NCI-H2196 treated with DMSO at 0.1 percent for 48 hours (cell line): Measurements from ENCODE around the gene ARHGAP40.
"Not testable (repeated sequence)": the region's sequence is repeated elsewhere in the genome, so short reads cannot be mapped to it uniquely, and the experiment has no call there.

Experiments
- DNase-seq: peaks from one replicate; lab custom pipeline; 2025; ENCODE audit not compliant: unreplicated experiment; lab: John Stamatoyannopoulos, UW

The ARHGAP40 gene

DNA sequence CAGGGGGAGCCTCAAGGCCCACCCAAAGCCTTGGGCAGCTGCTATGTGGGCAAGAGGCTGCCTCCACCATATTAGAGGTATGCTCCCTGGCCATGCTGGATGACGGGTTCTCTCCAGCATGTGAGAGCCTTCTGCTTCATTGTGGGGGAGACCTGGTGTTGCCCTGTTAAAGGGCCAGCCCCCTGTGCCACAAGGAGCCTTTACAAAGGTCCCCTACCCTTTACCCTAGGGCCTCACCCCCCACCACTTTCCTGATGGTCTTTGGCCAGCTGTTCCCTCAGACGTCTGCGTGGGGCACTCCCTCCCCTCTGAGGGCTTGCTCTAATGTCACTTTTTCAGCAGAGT, 15.5 kb upstream of the ARHGAP40 start:
- no peak for DNase-seq

DNA sequence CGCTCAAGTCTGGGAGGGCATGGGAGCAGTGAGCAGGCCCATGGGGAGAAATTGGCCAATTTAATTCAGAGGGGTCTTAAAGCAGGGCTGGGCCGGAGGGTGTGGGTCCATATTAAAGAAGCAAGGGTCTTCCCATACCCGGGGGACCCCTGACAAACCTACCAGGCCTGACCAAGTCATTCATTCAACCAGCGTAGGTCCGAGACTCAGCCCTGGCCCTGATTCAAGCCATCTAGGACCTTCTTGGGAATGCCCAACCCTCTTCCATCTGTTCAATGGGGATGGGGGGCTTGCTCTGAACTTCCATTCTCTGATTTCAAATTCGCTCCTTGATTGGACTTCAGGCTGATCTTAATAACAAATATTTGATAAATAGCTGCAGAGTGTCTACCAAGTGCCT, 13.3 kb upstream of the ARHGAP40 start:
- DNase-seq: no peak

DNA sequence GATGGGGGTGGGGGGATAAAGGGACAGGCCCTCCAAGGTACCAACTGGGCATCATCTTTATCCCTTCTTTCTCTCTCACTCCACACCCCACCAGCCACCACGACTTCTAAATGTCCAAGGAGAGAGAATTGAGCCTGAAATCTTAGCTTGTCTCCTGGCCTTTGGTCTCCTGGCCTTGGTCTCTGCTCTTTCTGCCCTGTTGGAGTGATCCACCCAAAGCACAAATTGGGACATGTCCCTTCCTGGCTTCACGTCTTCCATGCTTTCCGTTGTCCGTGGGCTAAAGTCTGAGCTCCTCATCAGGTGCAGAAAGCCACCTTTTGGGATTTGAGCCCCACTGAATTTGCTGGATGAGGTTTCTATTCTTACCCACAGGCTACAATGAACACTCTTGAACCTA, 12.3 kb upstream of the ARHGAP40 start:
- DNase-seq: no peak

DNA sequence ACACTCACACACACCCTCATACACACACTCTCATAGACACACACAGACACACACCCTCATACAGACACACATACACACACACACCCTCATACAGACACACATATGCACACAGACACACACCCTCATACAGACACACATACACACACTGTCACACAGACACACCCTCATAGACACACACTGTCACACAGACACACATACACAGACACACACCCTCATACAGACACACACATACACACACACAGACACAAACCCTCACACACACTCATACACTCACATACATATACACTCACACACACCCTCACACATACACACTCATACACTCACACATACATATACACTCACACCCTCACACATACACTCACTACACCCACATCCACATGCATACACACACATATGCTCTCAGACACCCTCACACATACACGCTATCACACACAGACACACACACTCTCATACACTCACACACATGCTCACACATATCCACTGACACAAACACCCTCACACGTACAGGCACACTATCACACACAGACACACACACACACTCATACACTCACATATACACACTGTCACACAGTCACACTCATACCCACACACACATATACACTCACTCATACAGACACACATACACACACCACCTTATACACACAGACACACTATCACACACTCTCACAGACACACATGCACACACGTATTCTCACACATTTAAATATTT, 11.5 kb upstream of the ARHGAP40 start:
- DNase-seq: no peak

DNA sequence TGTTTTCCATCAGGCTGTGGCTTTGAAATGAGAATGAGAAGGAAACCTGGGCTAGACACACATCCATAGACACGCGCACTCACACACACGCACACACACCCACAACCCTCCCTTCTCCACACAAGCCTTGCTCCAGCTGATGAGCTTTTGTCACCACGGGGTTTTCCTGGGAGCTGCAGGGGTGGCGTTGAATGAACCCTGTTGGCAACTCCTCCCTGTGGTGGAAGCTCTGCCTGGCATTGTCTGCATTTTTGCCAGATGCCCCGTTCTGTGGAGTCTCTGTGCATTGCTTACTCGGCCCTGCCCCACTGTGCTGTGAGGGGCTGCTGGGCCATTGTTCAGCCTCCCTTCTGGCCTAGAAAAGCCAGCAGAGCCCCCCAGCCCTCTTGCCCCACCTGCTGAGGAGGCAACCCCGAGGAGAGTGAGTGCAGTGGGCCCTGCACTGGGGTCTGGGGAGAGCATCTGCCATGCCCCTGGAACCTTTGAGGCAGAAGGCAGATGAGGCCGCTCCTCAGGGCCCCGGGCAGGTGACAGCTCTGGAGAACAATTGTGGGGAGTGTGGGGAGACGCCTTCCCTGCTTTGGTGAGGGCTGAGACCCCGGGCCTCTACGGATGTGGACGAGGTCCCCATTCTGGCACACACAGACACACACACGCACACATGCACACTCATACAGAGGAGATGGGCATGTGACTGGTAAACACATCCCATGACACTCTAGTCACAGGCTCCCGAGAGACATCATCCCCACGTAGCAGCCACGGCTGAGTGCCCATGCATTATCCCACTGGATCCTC, 10.7 kb upstream of the ARHGAP40 start:
- no peak for DNase-seq

DNA sequence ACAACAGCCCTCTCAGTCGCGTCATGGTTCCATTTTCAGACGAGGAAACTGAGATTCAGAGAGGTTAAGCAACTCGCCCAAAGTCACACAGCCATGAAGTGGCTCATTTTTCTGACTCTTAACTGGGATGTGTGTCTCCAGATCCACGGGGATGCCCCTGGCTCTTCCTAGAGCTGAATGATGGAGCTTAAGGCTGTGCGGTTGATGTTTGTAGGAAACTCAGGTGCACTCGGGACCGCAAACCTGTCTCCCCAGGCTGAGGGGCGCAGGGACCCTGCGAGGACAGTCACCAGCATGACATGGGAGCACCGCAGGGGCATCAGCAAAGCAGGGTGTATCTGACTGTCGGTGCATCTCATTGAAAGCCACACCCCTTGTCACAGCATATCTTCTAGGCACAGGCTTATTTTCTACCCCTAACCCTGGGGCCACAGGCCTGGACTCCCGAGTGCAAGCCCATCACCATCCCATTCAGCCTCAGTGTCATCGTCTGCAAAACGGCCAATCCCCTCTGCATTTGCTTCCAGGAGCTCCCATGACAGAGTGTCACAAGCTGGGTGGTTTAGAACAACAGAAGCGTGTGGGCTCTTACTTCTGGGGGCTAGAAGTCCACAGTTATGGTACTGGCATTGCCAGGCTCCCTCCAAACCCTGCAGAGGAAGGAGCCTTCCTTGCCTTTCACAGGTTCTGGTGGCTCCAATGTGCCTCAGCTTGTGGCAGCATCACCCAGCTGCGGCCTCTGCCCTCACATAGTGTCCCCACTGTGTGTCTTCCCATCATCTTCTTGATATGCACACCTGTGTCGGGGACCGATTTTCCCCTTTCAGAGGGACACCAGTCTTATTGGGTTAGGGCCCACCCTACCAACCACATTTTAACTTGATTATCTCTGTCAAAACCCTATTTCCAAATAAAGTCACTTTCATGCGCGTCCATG, 9.9 kb upstream of the ARHGAP40 start:
- no peak for DNase-seq

DNA sequence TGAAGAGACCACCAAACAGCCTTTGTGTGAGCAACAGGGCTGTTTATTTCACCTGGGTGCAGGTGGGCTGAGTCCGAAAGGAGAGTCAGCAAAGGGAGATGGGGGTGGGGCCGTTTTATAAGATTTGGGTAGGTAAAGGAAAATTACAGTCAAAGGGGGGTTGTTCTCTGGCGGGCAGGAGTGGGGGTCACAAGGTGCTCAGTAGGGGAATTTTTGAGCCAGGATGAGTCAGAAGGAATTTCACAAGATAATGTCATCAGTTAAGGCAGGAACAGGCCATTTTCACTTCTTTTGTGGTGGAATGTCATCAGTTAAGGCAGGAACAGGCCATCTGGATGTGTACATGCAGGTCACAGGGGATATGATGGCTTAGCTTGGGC, 9.2 kb upstream of the ARHGAP40 start:
- DNase-seq: not testable (repeated sequence)

DNA sequence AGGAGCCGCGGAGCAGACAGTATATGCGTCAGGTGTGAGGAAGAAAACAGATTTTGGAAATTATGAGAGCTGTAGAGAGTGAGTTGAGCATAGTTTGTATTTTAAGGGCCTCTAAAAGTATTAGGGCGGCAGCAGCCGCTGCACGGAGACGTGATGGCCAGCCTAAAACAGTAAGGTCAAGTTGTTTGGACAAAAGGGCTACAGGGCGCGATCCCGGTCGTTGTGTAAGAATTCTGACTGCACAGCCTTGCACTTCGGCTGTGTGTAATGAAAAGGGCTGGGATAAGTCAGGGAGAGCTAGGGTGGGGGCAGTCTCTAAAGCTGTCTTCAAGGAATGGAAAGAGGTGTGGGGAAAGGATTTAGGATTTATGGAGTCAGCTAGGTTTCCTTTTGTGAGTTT, 7.3 kb upstream of the ARHGAP40 start:
- DNase-seq: not testable (repeated sequence)

DNA sequence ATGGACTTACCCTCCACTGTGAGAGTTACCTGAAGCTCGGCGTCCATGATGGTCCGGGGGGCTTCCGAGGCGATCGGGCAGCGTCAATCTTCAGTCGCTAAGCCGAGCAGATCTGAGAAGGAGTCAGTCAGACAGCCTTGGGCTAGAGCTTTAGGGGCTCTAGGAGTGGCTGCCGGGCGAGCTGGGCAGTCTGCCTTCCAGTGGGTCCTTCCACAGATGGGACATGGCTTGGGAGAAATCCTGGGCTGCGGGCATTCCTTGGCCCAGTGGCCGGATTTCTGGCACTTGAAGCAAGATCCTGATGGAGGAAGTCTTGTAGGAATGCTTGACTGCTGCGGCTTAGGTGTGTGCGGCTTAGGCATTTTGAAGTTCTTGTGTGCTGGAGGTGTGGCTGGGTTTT, 5.7 kb upstream of the ARHGAP40 start:
- not testable (repeated sequence) for DNase-seq

DNA sequence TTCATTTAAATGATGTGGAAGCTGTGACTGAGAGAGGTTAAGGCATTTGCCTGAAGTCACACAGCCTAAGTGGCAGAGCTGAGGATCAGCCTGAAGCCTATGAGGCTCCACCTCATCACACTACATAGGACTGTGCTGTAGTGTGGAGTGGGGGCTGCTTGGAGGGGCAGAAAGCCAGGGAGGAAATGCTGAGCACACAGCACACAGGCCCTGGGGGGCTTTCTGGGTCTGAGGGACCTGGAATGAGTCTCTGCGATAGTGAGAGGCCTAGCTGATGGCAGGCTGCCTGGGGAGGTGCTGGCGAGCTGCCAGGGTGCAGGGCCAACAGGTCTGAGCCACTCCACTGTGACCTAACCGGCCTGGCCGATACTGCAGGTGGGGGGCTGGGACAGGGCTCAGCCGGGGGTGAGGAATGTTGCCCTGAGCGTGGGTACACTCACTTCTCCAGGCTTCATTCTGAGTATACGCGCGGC, 2.2 kb upstream of the ARHGAP40 start:
- DNase-seq: peak; percentile 50

DNA sequence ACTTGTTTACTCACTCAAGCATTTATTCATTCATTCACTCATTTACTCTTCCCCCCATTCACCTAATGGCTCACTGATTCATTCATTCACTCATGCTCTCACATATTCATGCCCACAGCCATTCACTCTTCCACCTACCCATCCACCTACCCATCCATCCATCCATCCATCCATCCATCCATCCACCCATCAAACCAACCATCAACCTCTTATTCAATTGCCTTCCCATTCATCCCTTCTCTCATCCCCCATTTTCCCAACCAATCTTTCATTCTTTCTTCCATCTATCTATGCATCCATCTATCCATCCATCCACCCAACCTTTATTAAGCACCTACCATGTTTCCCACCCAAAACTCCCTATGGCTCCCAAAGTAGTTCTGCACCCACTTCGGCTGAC, 1.6 kb upstream of the ARHGAP40 start:
- no peak for DNase-seq

DNA sequence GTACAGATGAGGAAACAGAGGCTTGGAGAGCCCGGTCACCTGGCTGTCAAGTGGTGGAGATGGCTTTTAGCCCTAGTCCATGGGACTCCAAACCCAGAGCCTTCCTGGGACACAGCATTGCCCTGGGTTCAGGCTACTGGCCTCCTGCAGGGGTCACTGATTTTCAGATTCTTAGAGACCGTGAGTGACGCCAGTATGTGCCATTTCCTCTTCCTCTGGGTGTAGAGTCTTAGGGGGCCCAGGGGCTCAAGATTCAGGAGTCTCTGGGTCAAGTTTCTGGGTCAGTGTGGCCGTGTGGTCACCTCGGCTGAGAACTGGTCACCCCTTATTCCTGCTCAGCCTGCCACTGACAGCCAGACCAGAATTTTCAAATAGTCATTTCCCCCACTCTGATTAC, 574 bp downstream of the ARHGAP40 start:
- no peak for DNase-seq

DNA sequence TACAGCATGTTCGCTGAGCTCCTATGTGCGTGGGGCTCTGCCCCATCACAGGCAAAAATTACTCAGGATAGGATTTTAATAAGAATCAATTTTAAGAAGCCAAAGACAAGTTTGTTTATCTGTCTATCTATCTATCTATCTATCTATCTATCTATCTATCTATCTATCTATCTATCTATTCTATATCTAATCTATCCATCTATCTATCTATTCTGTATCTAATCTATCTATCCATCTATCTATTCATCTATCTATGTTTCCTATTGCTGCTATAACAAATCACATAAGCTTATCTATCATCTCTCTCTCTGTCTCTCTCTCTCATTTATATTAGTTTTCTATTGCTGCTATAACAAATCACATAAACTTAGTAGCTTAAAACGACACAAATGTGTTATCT, 1.7 kb downstream of the ARHGAP40 start:
- no peak for DNase-seq

DNA sequence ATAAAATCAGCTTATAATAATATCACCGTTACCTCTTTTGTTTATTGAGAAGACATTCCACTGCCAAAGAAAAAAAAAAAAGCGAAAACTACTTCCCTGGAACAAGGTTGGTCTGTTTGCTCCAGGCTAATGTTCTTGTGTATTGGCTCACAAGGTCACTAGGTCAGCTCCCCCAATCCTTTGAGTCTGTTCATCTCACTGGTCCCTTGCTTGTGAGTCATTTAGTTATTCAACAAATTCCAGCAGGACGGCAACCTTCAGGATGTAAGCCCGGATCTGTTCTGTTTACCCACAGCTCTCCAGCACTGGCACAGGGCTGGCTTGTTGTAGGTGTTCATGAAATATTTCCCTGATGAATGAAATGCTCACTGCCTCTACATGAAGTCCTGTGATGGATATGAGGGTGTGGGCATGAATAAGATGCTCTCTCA, 3.3 kb downstream of the ARHGAP40 start:
- DNase-seq: no peak

DNA sequence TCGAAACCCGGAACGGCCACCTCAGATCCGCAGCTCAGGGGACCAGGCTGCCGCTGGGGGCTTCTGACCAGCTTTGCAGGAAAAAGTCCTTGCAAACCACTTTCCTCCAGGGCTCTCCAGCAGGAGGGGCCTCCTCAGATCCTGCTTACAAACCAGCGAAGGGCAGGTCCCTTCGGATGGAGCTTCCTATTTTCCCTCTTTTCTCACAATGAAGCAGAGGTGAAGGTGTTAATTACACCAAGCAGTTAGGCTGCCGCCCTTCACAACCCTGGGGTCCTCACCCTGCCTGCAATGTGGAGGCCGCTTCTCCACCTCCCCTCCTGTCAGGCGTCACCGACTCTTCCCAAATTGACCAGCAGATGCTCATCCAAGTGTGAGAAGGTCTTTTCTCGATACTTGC, 5.7 kb downstream of the ARHGAP40 start:
- no peak for DNase-seq

DNA sequence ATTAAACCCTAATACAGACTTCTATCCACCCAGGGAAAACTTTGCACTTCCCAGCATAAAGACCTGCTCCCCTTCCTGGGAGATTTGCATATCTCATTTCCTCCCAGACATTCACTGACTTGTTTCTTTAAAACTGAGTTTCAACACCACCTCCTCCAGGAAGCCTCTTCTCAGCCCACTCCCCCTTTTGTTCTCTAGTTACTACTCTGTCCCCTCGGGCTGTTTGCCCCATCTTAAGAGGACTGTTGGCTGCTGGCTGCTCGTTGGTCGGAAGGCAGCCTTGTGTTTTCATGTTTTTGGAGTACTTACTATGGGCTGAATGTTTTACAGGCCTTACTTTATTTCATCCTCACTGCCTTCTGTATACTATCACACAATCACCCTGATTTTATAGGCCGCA, 6.6 kb downstream of the ARHGAP40 start:
- DNase-seq: no peak

DNA sequence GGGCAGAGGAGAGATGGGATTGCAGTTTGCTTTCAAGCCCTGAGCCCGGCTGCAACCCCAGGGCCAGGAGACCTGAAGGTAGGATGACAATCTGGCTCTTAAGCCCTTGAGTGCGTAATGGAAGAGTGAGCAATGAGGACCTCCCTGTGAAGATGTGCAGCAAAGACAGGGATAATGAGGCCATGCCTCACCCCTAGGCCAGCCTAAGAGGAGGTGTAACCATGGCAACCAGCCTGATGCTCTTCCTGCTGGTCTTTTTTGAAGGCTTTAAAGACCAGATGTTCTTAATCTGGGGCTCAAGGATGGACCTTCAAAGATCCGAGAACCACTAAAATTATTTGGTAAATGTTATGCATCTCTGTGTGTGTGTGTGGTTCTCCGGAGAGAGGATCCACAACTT, 8.2 kb downstream of the ARHGAP40 start:
- DNase-seq: no peak

DNA sequence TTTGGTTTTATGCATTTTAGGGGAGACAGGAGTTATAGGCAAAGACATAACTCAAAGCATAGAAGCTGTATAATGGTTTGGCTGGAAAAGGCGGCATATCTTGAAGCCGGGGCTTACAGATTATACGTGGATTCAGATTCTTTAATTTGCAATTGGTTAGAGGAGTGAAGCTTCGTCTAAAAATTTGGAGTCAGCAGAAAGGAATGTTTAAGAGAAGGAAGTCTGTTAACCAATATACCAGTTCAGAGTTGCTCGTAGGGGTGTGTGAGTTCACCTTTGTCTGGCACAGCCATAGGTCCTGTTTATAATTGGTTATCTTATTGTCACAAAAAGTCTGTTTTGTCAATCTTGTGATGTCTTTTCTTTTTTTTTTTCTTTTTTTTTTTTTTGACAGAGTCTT, 8.9 kb downstream of the ARHGAP40 start:
- no peak for DNase-seq

DNA sequence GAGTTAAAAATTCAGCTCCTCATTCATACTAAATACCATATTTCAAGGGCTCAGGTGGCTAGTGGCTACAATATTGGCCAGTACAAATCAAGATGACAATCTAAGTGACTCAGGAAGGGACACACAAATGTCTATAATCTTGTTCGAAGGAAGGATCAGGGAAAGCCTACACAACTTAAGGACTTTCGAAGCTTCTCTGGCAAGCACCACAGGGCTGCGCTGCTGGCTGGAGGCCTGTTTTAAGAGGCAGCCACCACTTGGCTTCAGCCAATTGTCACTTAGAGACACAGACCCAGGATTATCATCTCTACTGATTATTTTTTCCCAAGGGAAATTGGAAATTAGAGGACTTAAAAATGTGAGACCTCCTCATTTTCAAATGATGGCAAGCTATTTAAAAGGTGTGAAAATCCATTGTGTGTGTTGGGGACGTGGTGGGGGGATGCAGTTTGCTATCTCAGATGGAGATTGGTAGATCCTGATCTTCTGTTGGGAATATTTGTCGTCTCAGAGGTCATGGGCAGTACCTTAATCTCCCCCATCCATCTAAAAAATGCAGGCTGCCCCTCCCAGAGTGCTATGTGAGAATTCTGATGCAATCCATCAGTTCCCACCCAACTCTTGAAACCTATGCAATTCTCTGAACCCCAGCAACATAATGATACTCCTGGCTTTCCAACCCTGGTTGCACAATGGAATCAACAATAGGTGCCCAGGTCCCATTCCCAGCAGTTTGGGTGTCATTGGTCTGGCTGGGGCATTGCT, 11.3 kb downstream of the ARHGAP40 start:
- no peak for DNase-seq

DNA sequence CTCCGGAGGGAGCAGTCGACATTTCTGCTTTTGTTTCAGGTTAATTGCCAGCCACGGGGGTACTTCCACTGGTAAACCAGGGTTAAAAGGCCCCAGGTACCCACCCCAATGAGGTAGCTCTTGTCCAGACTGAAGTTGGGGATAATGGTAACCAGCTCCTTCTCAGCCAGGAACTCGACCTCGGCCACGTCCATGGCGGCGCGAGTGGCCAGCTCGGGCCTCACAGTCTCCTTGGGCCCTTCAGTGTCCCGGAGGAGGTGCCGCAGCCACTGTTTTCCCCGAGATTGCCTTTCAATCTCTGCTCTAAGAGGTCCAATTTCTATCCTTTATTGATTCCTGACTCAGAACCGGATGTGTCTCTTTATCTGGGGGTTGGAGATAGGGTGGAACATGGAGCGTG, 13.7 kb downstream of the ARHGAP40 start:
- no peak for DNase-seq

DNA sequence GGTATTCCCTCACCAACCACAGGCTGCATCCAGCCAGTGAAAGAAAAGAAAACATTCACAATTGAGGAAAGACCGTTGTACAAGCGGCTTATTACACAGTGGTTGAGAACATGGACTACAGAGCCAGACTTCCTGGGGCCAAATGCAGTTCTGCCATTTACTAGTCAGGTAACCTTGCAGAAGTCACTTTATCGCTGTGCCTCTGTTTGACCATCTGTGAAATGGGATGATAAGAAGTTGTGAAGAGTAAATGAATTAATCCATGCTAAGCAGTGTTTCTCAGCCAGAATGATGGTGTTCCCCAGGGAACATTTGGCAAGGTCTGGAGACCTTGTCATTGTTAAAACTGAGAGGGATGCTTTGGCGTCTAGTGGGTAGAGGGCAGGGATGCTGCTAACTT, 14.8 kb downstream of the ARHGAP40 start:
- no peak for DNase-seq
